Measurements from ENCODE around the gene PAPLN.

- TF ChIP-seq CTCF (IDR thresholded peaks at IDR 0.05; ENCODE audit: insufficient read depth, low read length, poor library complexity, severe bottlenecking) (no peak), EZH2phosphoT487 (conservative IDR thresholded peaks at IDR 0.05; ENCODE audit: low read length) (no peak)
These were observed 16.7 kb upstream of the PAPLN start for GRCh38 chr14:73220634-73221033.

All from SU-DHL-6 (cell line).